SU-DHL-6 (cell line): ENCODE results near the gene SMURF2.

Experiments
- H2AFZ ChIP-seq: fragments of 200-600 bp; sonication (generic); 2 replicates; pipeline ENCODE4 v1.6.1; 2014; ENCODE audit warnings: low read depth, mild to moderate bottlenecking, moderate library complexity, mixed read lengths, antibody characterized with exemption, low read length; ENCODE audit not compliant: severe bottlenecking
- H3F3A ChIP-seq: fragments of 200-600 bp; shearing (Covaris generic); 2 replicates; pipeline ENCODE4 v1.6.0; 2016; ENCODE audit warnings: antibody characterized with exemption, mild to moderate bottlenecking; ENCODE audit not compliant: insufficient read depth
- H3K27ac ChIP-seq: fragments of 200-600 bp; sonication (generic); 2 replicates; pipeline ENCODE4 v1.5.1; 2016; ENCODE audit warnings: low read depth, mild to moderate bottlenecking, low read length, moderate library complexity, mixed read lengths
- H3K27me3 ChIP-seq: fragments of 200-600 bp; sonication (generic), shearing (Covaris generic); 2 replicates; pipeline ENCODE4 v1.6.0; 2014; ENCODE audit warnings: mild to moderate bottlenecking, low read length
- H3K36me3 ChIP-seq: fragments of 200-600 bp; sonication (generic); 2 replicates; pipeline ENCODE4 v1.6.1; 2014; ENCODE audit warnings: mild to moderate bottlenecking, low read length, mixed read lengths
- H3K4me2 ChIP-seq: fragments of 300-600, 200-600 bp; shearing (Covaris generic), sonication (generic); 2 replicates; pipeline ENCODE4 v1.6.0; 2014; ENCODE audit warnings: low read length, low read depth, mild to moderate bottlenecking; ENCODE audit not compliant: poor library complexity, severe bottlenecking
- H3K4me3 ChIP-seq: fragments of 200-600 bp; sonication (generic); 2 replicates; pipeline ENCODE4 v1.5.1; 2014; ENCODE audit warnings: antibody characterized with exemption, low read length, mild to moderate bottlenecking, mixed read lengths; ENCODE audit not compliant: insufficient read depth, poor library complexity, severe bottlenecking
- H3K79me2 ChIP-seq: fragments of 200-600 bp; sonication (generic); 2 replicates; pipeline ENCODE4 v1.6.1; 2014; ENCODE audit warnings: mild to moderate bottlenecking, low read length, moderate library complexity; ENCODE audit not compliant: insufficient read depth
- H3K9ac ChIP-seq: fragments of 200-600 bp; sonication (generic); 2 replicates; pipeline ENCODE4 v1.7.0; 2014; ENCODE audit warnings: mild to moderate bottlenecking, low read length
- H3K9me2 ChIP-seq: fragments of 200-600 bp; sonication (generic); replicated peaks from 2 replicates; pipeline ENCODE4 v1.6.1; 2014; ENCODE audit warnings: low read length; ENCODE audit not compliant: insufficient read depth
- H3K9me3 ChIP-seq: fragments of 200-600 bp; sonication (generic); 2 replicates; pipeline ENCODE4 v1.6.1; 2014; ENCODE audit warnings: low read length, mixed read lengths; ENCODE audit not compliant: insufficient read depth
- H4K20me1 ChIP-seq: fragments of 200-600 bp; sonication (generic); 2 replicates; pipeline ENCODE4 v1.6.1; 2014; ENCODE audit warnings: low read depth, mild to moderate bottlenecking, antibody characterized with exemption, low read length, moderate library complexity, mixed read lengths
- EZH2phosphoT487 ChIP-seq: fragments of 200-600 bp; sonication (generic), shearing (Covaris generic); conservative IDR thresholded peaks from 2 replicates; pipeline ENCODE4 v1.6.1; 2018; ENCODE audit warnings: mild to moderate bottlenecking, antibody characterized with exemption, low read length, moderate library complexity, mixed read lengths
- TF ChIP-seq, protein P1 (sequence below): fragments of 200-600 bp; sonication (generic); IDR thresholded peaks from one replicate; pipeline ENCODE4 v1.5.1; 2017; ENCODE audit warnings: antibody characterized with exemption, mild to moderate bottlenecking, low read length, moderate library complexity; ENCODE audit not compliant: insufficient read depth, poor library complexity, severe bottlenecking

The SMURF2 gene

GRCh38 chr17:64532409-64532808 lies 129.7 kb downstream of the SMURF2 start:
- no peaks in the 10 kb centered on the region for H4K20me1 ChIP-seq
- no peak overlapping the region for H3K27ac ChIP-seq
- no peaks in the 10 kb centered on the region for H3K9me2 ChIP-seq
- TF ChIP-seq EZH2phosphoT487 = no peak
- TF ChIP-seq, protein P1, sequence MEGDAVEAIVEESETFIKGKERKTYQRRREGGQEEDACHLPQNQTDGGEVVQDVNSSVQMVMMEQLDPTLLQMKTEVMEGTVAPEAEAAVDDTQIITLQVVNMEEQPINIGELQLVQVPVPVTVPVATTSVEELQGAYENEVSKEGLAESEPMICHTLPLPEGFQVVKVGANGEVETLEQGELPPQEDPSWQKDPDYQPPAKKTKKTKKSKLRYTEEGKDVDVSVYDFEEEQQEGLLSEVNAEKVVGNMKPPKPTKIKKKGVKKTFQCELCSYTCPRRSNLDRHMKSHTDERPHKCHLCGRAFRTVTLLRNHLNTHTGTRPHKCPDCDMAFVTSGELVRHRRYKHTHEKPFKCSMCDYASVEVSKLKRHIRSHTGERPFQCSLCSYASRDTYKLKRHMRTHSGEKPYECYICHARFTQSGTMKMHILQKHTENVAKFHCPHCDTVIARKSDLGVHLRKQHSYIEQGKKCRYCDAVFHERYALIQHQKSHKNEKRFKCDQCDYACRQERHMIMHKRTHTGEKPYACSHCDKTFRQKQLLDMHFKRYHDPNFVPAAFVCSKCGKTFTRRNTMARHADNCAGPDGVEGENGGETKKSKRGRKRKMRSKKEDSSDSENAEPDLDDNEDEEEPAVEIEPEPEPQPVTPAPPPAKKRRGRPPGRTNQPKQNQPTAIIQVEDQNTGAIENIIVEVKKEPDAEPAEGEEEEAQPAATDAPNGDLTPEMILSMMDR = no peak
- no peak overlapping the region for H3K9ac ChIP-seq
- no peaks in the 10 kb centered on the region for H3F3A ChIP-seq
- no peaks in the 10 kb centered on the region for H3K27me3 ChIP-seq
- no peak overlapping the region for H3K4me3 ChIP-seq
- H3K36me3 ChIP-seq = peaks cover 55% of the 10 kb centered on the region
- no peaks in the 10 kb centered on the region for H3K79me2 ChIP-seq
- no peaks in the 10 kb centered on the region for H3K9me3 ChIP-seq
- no peak overlapping the region for H3K4me2 ChIP-seq
- H2AFZ ChIP-seq = no peak overlapping the region

- H3K9me3 ChIP-seq = no peaks in the 10 kb centered on the region
- H3K79me2 ChIP-seq = no peaks in the 10 kb centered on the region
- H2AFZ ChIP-seq = no peak overlapping the region
- H3K4me2 ChIP-seq = no peak overlapping the region
- H4K20me1 ChIP-seq = no peaks in the 10 kb centered on the region
- H3K4me3 ChIP-seq = no peak overlapping the region
- H3K27ac ChIP-seq = no peak overlapping the region
- no peaks in the 10 kb centered on the region for H3F3A ChIP-seq
- TF ChIP-seq EZH2phosphoT487 = no peak
- TF ChIP-seq, protein P1 = no peak
- peaks cover 51% of the 10 kb centered on the region for H3K36me3 ChIP-seq
- H3K9me2 ChIP-seq = no peaks in the 10 kb centered on the region
- H3K27me3 ChIP-seq = no peaks in the 10 kb centered on the region
- no peak overlapping the region for H3K9ac ChIP-seq
Measured at GRCh38 chr17:64531955-64532371, 130.1 kb downstream of the SMURF2 start.

GRCh38 chr17:64529221-64529620 lies 132.9 kb downstream of the SMURF2 start:
- Histone ChIP-seq H3K36me3 (peaks cover 54% of the 10 kb centered on the region), H3K27ac (no peak overlapping the region), H3K9me2 (no peaks in the 10 kb centered on the region), H4K20me1 (no peaks in the 10 kb centered on the region), H3K4me2 (no peak overlapping the region), H3F3A (no peaks in the 10 kb centered on the region), H3K27me3 (no peaks in the 10 kb centered on the region), H3K9ac (no peak overlapping the region), H3K9me3 (no peaks in the 10 kb centered on the region), H3K4me3 (no peak overlapping the region), H2AFZ (no peak overlapping the region), H3K79me2 (no peaks in the 10 kb centered on the region)
- no peak for TF ChIP-seq EZH2phosphoT487
- TF ChIP-seq, protein P1 = no peak
